Gastrocnemius medialis (tissue), 4 donors: ENCODE measurements around the gene PALLD. TPM values are rescaled to one million over a fixed set of nuclear protein-coding genes. Genes with fewer than 3 reads are reported as not detected.

ENCODE experiments used
- ATAC-seq, 2 donors: fragments of 150-250 bp; one replicate each; pipeline ENCODE4 v1.9.1; 2016
- DNase-seq, 2 donors: peaks; one replicate each; pipeline ENCODE4 v3.0.0-alpha.2; 2019
- H3K27ac ChIP-seq, 4 donors: fragments of 200-600 bp; sonication (generic); 1 replicate in 1 of 4; 2 replicates in 3 of 4; pipeline ENCODE4 v1.5.1; 2016 to 2018; ENCODE audit warnings: mild to moderate bottlenecking in 2 of 4, moderate library complexity in 1 of 4
- H3K27me3 ChIP-seq, 3 donors: fragments of 200-600 bp; sonication (generic) in 2 of 3; 1 replicate in 1 of 3; 2 replicates in 2 of 3; pipeline versions ENCODE4 v1.5.1 to v1.6.0; 2016 to 2019; ENCODE audit warnings: mild to moderate bottlenecking in 1 of 3, moderate library complexity in 1 of 3
- H3K36me3 ChIP-seq, 2 donors: fragments of 200-600 bp; sonication (generic) in 1 of 2; one replicate each; pipeline ENCODE4 v1.5.1; 2017 to 2018
- H3K4me1 ChIP-seq, 2 donors: fragments of 200-600 bp; sonication (generic) in 1 of 2; one replicate each; pipeline ENCODE4 v1.5.1; 2016 to 2017; ENCODE audit warnings: mild to moderate bottlenecking in 2 of 2
- H3K4me3 ChIP-seq, 4 donors: fragments of 200-600 bp; sonication (generic) in 3 of 4; 1 replicate in 1 of 4; 2 replicates in 3 of 4; pipeline ENCODE4 v1.5.1; 2016 to 2019; ENCODE audit warnings: mild to moderate bottlenecking in 2 of 4
- H3K9me3 ChIP-seq, 3 donors: fragments of 200-600 bp; sonication (generic) in 2 of 3; 1 replicate in 1 of 3; 2 replicates in 2 of 3; pipeline ENCODE4 v1.5.1; 2016 to 2019
- POLR2A ChIP-seq, 2 donors: fragments of 450-650 bp; IDR thresholded peaks; one replicate each; pipeline ENCODE4 v1.6.1; 2017; ENCODE audit warnings: antibody characterized with exemption in 2 of 2, mild to moderate bottlenecking in 2 of 2, moderate library complexity in 2 of 2
- in situ Hi-C, 4 donors: fragments of 200-750 bp; cut with MboI; loops; one replicate each; pipeline versions ENCODE4 v1.15.0 to v1.8.0; 2017; ENCODE audit warnings: low sequenced_read_pairs in 4 of 4
- intact Hi-C: fragments of 100-400 bp; cut with DNase I; formaldehyde crosslinking; loops from one replicate; pipeline ENCODE4 v1.15.1; 2023; ENCODE audit warnings: low total_unique reads
- total RNA-seq, 4 donors: library from RNA; depleted of rRNA; stranded (reverse); fragments of >200 nt; gene quantifications; one replicate each; pipeline versions ENCODE4 v1.1.0 to v1.2.3, GENCODE V29; 2016
- TF ChIP-seq, protein P1 (sequence below), 5 experiments: fragments of 450-650 bp in 3 of 5; fragments of 200-600 bp in 2 of 5; sonication (generic) in 2 of 5; IDR thresholded peaks in 4 of 5; conservative IDR thresholded peaks in 1 of 5; 1 replicate in 4 of 5; 2 replicates in 1 of 5; pipeline ENCODE4 v1.5.1; 2016 to 2019; ENCODE audit warnings: antibody characterized with exemption in 5 of 5, mild to moderate bottlenecking in 3 of 5, moderate library complexity in 3 of 5

Gene PALLD
- total RNA-seq, 4 donors from 2014 or later: 165 to 439 (median 319) TPM

DNA sequence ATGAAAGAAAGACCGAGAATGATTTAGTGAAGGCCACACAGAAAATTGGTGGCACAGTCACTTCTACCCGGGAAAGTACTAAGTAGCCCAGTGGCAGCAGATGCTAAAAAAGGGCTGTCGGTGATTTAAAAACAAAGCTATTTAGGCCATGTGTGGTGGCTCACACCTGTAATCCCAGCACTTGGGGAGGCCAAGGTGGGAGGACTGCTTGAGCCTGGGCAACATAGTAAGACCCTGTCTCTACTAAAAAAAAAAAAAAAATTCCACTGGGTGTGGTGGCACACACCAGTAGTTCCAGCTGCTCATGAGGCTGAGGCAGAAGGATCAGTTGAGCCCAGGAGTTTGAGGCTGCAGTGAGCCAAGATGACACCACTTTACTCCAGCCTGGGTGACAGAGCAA is 369.0 kb downstream of the PALLD start:
- no peak for ATAC-seq
- Histone ChIP-seq H3K4me3 (no peak overlapping the region), H3K27ac (peak overlapping the region in 1 of 4 donors; percentile 2), H3K9me3 (no peaks in the 10 kb centered on the region), H3K4me1 (peaks cover 35 to 37% of the 10 kb centered on the region in 2 donors), H3K27me3 (no peaks in the 10 kb centered on the region), H3K36me3 (no peaks in the 10 kb centered on the region)
- no peak for DNase-seq
- TF ChIP-seq, protein P1, sequence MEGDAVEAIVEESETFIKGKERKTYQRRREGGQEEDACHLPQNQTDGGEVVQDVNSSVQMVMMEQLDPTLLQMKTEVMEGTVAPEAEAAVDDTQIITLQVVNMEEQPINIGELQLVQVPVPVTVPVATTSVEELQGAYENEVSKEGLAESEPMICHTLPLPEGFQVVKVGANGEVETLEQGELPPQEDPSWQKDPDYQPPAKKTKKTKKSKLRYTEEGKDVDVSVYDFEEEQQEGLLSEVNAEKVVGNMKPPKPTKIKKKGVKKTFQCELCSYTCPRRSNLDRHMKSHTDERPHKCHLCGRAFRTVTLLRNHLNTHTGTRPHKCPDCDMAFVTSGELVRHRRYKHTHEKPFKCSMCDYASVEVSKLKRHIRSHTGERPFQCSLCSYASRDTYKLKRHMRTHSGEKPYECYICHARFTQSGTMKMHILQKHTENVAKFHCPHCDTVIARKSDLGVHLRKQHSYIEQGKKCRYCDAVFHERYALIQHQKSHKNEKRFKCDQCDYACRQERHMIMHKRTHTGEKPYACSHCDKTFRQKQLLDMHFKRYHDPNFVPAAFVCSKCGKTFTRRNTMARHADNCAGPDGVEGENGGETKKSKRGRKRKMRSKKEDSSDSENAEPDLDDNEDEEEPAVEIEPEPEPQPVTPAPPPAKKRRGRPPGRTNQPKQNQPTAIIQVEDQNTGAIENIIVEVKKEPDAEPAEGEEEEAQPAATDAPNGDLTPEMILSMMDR (IDR thresholded peaks at IDR 0.05 in 4 of 5, conservative IDR thresholded peaks at IDR 0.05 in 1 of 5): no peak
- TF ChIP-seq POLR2A (IDR thresholded peaks at IDR 0.05): no peak
- in situ Hi-C loops (no loop called here), intact Hi-C loops (no loop called here)

DNA sequence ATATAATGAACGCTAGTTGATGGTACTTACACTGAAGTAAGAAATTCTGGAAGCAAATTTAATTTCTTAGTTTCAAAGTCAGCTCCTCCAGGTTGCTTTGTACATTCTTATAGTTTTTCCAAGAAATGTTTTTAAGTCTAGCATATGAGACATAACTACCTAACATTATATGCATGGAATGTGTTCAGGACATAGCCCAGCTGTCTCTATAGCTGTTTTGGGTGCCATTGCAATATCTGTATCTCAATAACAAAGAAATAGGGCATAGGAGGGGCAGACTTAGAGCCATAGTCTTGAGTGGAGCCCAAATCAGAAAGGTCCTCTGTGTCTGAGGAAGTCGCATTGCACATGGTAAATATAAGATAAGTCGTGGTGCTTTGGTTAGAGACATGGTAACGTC is 369.8 kb downstream of the PALLD start:
- Histone ChIP-seq H3K27ac (no peak overlapping the region), H3K4me3 (no peak overlapping the region), H3K9me3 (no peaks in the 10 kb centered on the region), H3K27me3 (no peaks in the 10 kb centered on the region), H3K4me1 (peaks cover 34 to 37% of the 10 kb centered on the region in 2 donors), H3K36me3 (no peaks in the 10 kb centered on the region)
- no peak for DNase-seq
- no peak for TF ChIP-seq POLR2A (IDR thresholded peaks at IDR 0.05)
- TF ChIP-seq, protein P1 (IDR thresholded peaks at IDR 0.05 in 4 of 5, conservative IDR thresholded peaks at IDR 0.05 in 1 of 5): no peak
- no peak for ATAC-seq
- intact Hi-C loops (no loop called here), in situ Hi-C loops (no loop called here)

DNA sequence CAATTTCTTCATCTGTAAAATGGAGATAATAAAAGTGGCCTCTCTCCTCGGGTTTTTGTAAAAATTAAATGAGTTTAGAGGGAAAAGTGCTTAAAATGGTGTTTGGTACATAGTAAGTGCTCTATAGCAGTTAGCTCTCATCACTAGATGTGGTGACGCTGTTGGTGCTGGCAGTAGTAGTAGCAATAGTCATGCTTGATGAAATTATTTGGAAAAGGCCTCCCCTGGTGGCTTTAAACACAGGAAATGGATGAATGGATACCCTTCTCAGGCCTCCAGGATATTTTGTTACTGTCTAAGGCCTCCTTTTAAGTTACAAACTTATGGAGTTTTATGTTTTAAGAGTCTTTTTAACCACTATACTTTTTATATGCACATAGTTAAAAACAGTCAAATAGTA is 370.3 kb downstream of the PALLD start:
- ATAC-seq (no peak), DNase-seq (no peak)
- H3K4me3 ChIP-seq: no peak overlapping the region
- H3K9me3 ChIP-seq: no peaks in the 10 kb centered on the region
- TF ChIP-seq POLR2A (IDR thresholded peaks at IDR 0.05): no peak
- TF ChIP-seq, protein P1 (IDR thresholded peaks at IDR 0.05 in 4 of 5, conservative IDR thresholded peaks at IDR 0.05 in 1 of 5): no peak
- in situ Hi-C loops: no loop called here
- no peaks in the 10 kb centered on the region for H3K36me3 ChIP-seq
- H3K27me3 ChIP-seq: no peaks in the 10 kb centered on the region
- peaks cover 34 to 37% of the 10 kb centered on the region in 2 donors for H3K4me1 ChIP-seq
- intact Hi-C loops: no loop called here
- H3K27ac ChIP-seq: no peak overlapping the region

DNA sequence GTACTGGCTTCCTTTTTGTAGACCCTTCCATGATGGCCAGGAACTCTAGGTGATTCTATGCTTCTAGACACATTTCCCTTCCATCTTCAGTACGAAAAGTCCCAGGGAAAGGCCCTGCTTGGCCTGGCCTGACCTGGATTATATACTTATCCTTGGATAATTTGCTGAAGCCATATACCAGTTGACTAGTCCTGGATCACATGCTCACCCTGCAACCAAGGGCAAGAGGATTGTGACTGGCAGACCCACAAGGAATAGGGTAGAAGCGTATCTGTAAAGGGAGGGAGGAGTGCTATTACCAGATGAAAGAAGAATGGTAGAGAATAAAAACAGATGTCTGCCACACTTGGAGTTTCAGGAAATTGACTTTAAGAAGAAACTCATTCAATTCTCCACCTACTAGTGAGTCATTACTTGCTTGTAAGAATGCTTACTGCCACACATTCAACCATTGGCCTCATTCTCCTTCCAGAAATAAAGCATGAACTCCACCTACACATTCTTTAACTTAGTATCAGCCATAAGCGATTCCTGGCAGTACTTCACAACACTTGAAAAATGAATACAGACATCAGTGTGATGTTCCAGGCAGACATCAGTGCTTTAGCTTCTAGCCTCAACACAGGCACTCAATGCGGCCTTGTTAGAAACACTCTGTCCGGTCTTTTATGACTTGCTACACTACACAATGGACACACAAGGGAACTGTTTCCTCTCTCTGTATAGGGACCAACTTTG is 371.4 kb downstream of the PALLD start:
- no peak for ATAC-seq
- Histone ChIP-seq H3K9me3 (no peaks in the 10 kb centered on the region), H3K36me3 (no peaks in the 10 kb centered on the region), H3K4me3 (no peak overlapping the region), H3K27ac (peak overlapping the region in 1 of 4 donors; percentile 1), H3K4me1 (peaks cover 34 to 37% of the 10 kb centered on the region in 2 donors), H3K27me3 (no peaks in the 10 kb centered on the region)
- DNase-seq: no peak
- intact Hi-C loops: no loop called here
- TF ChIP-seq POLR2A (IDR thresholded peaks at IDR 0.05): no peak
- TF ChIP-seq, protein P1 (IDR thresholded peaks at IDR 0.05 in 4 of 5, conservative IDR thresholded peaks at IDR 0.05 in 1 of 5): no peak
- in situ Hi-C loops: no loop called here
